H1 (cell line): Measurements from ENCODE around the gene PIEZO1. TPM values are rescaled to one million over a fixed set of nuclear protein-coding genes. Genes with fewer than 3 reads are reported as not detected.

Source experiments
- BACH1 ChIP-seq: IDR thresholded peaks from 2 replicates; pipeline ENCODE4 v1.6.1; 2012; ENCODE audit warnings: low read length, improper control_type of control experiment
- BRCA1 ChIP-seq: IDR thresholded peaks from 2 replicates; pipeline ENCODE4 v1.6.1; 2012; ENCODE audit warnings: low read depth, low read length, improper control_type of control experiment
- CBX5 ChIP-seq: fragments of 300-800, 300-1000 bp; sonication (generic); IDR thresholded peaks from 2 replicates; pipeline ENCODE4 v1.7.1; 2016; ENCODE audit warnings: antibody characterized with exemption, low read length, low read depth
- CBX8 ChIP-seq: fragments of 300-800, 300-1000 bp; sonication (generic); IDR thresholded peaks from 2 replicates; pipeline ENCODE4 v1.7.1; 2016; ENCODE audit warnings: low read depth, low read length, borderline replicate concordance
- CREB1 ChIP-seq: IDR thresholded peaks from 2 replicates; pipeline ENCODE4 v1.6.1; 2012; ENCODE audit warnings: inconsistent platforms
- EGR1 ChIP-seq: IDR thresholded peaks from 2 replicates; pipeline ENCODE4 v1.6.1; 2011; ENCODE audit warnings: low read depth, low read length, borderline replicate concordance
- EZH2 ChIP-seq: fragments of 200-600 bp; sonication (generic); IDR thresholded peaks from 2 replicates; pipeline ENCODE4 v1.7.1; 2012; ENCODE audit warnings: low read depth, mild to moderate bottlenecking, moderate library complexity, low read length, inconsistent platforms; ENCODE audit not compliant: severe bottlenecking
- GTF2F1 ChIP-seq: IDR thresholded peaks from 2 replicates; pipeline ENCODE4 v1.6.1; 2012; ENCODE audit warnings: low read depth, low read length, improper control_type of control experiment, borderline replicate concordance
- HDAC6 ChIP-seq: IDR thresholded peaks from one replicate; pipeline ENCODE4 v1.7.1; 2012; ENCODE audit warnings: low read depth, mild to moderate bottlenecking, inconsistent platforms, low read length, moderate library complexity
- JUN ChIP-seq: IDR thresholded peaks from 2 replicates; pipeline ENCODE4 v1.6.1; 2011; ENCODE audit warnings: low read depth, mild to moderate bottlenecking, improper control_type of control experiment, low read length
- KDM5A ChIP-seq: fragments of 200-600 bp; IDR thresholded peaks from 2 replicates; pipeline ENCODE4 v1.7.1; 2012; ENCODE audit warnings: mild to moderate bottlenecking, low read length, inconsistent platforms, mixed read lengths
- NANOG ChIP-seq: IDR thresholded peaks from 2 replicates; pipeline ENCODE4 v1.6.1; 2011; ENCODE audit warnings: low read length, low read depth, mild to moderate bottlenecking, inconsistent platforms; ENCODE audit not compliant: insufficient read depth, poor library complexity, severe bottlenecking
- NRF1 ChIP-seq: IDR thresholded peaks from 2 replicates; pipeline ENCODE4 v1.6.1; 2011; ENCODE audit warnings: mild to moderate bottlenecking, low read depth, low read length, improper control_type of control experiment
- PHF8 ChIP-seq: fragments of 200-600 bp; sonication (generic); conservative IDR thresholded peaks from 2 replicates; pipeline ENCODE4 v1.7.1; 2012; ENCODE audit warnings: low read depth, mild to moderate bottlenecking, inconsistent platforms, low read length, moderate library complexity
- POLR2A ChIP-seq, 2 experiments: IDR thresholded peaks; 1 replicate in 1 of 2; 2 replicates in 1 of 2; pipeline ENCODE4 v1.6.1; 2011; ENCODE audit warnings: low read depth in 2 of 2, low read length in 2 of 2, mild to moderate bottlenecking in 2 of 2; ENCODE audit errors: control extremely low read depth in 1 of 2
- POLR2AphosphoS5 ChIP-seq: IDR thresholded peaks from 2 replicates; pipeline ENCODE4 v1.6.1; 2011; ENCODE audit warnings: low read depth, low read length
- RAD21 ChIP-seq, 2 experiments: IDR thresholded peaks in 1 of 2; conservative IDR thresholded peaks in 1 of 2; 2 replicates each; pipeline ENCODE4 v1.6.1; 2011; ENCODE audit warnings: low read depth in 2 of 2, low read length in 2 of 2, improper control_type of control experiment in 1 of 2, inconsistent platforms in 1 of 2, mild to moderate bottlenecking in 1 of 2, moderate library complexity in 1 of 2
- RFX5 ChIP-seq: IDR thresholded peaks from 2 replicates; pipeline ENCODE4 v1.6.1; 2011; ENCODE audit warnings: low read depth, low read length, improper control_type of control experiment, borderline replicate concordance
- SIRT6 ChIP-seq: IDR thresholded peaks from one replicate; pipeline ENCODE4 v1.7.1; 2012; ENCODE audit warnings: low read length, inconsistent platforms
- SP1 ChIP-seq: IDR thresholded peaks from 2 replicates; pipeline ENCODE4 v1.6.1; 2011; ENCODE audit warnings: low read depth, low read length
- TAF1 ChIP-seq: IDR thresholded peaks from 2 replicates; pipeline ENCODE4 v1.6.1; 2011; ENCODE audit warnings: mild to moderate bottlenecking, low read depth, low read length
- TEAD4 ChIP-seq: IDR thresholded peaks from 2 replicates; pipeline ENCODE4 v1.6.1; 2012; ENCODE audit warnings: low read depth, low read length, inconsistent platforms, mixed read lengths
- YY1 ChIP-seq: IDR thresholded peaks from 2 replicates; pipeline ENCODE4 v1.6.1; 2011; ENCODE audit warnings: low read depth, mild to moderate bottlenecking, low read length
- ZNF274 ChIP-seq: IDR thresholded peaks from 2 replicates; pipeline ENCODE4 v1.7.0; 2012; ENCODE audit warnings: low read length, borderline replicate concordance; ENCODE audit errors: extremely low read depth
- polyA plus RNA-seq, 7 experiments: library from polyadenylated mRNA; depleted of rRNA in 3 of 7; stranded (reverse) in 5 of 7; unstranded in 2 of 7; fragments of >200 nt in 5 of 7; fragments of 200-250 nt in 2 of 7; gene quantifications; 1 replicate in 5 of 7; 2 replicates in 1 of 7; 4 replicates in 1 of 7; pipeline versions ENCODE4 v1.2.1 to v1.2.3, GENCODE V29; 2011 to 2013; ENCODE audit warnings: missing spikeins in 2 of 7, mixed read lengths in 2 of 7
- total RNA-seq: library from RNA; stranded (reverse); fragmentation: NEBNext Ultra II Directional; extraction: Animal tissue kit (Norgen Biotek cat#: 25700); gene quantifications from 2 replicates; pipeline ENCODE4 v1.2.1, GENCODE V29; 2021
- TF ChIP-seq, protein P1 (sequence below): IDR thresholded peaks from 2 replicates; pipeline ENCODE4 v1.6.1; 2012; ENCODE audit warnings: low read length, inconsistent platforms

The PIEZO1 gene
- total and polyA plus RNA-seq, 2 of the 8 experiments (the other 6 are each of a cell fraction or from before 2014, with no cell fraction given) = 42.3 to 67.5 TPM

GRCh38 chr16:88803264-88803987 lies 18.4 kb upstream of the PIEZO1 start, which contains the start of gene CDT1 (continued):
- TF ChIP-seq SP1 (0 out of 2 replicates have a peak, but pooled peaks have one; percentile 43), CBX5 (no peak), BACH1 (peak; percentile 95), KDM5A (no peak), RFX5 (no peak), GTF2F1 (no peak), PHF8 (peak; percentile 54; the same call in 1 of the 2 replicates), TAF1 (peak; percentile 82), POLR2A (IDR thresholded peaks at IDR 0.05; ENCODE audit: control extremely low read depth in 1 of 2, low read depth in 2 of 2, low read length in 2 of 2) (peak in 1 of 2 experiments; percentile 60; a peak in 1 of 3 replicates), RAD21 (IDR thresholded peaks at IDR 0.05 in 1 of 2, conservative IDR thresholded peaks at IDR 0.05 in 1 of 2; ENCODE audit: low read depth in 2 of 2, low read length in 2 of 2) (no peak), NANOG (no peak), BRCA1 (no peak), TEAD4 (no peak), ZNF274 (no peak), JUN (no peak), CREB1 (no peak), SIRT6 (no peak), HDAC6 (no peak), CBX8 (no peak), NRF1 (peak; percentile 91), YY1 (peak; percentile 71), POLR2AphosphoS5 (peak; percentile 67), EZH2 (no peak), EGR1 (no peak)
- TF ChIP-seq, protein P1, sequence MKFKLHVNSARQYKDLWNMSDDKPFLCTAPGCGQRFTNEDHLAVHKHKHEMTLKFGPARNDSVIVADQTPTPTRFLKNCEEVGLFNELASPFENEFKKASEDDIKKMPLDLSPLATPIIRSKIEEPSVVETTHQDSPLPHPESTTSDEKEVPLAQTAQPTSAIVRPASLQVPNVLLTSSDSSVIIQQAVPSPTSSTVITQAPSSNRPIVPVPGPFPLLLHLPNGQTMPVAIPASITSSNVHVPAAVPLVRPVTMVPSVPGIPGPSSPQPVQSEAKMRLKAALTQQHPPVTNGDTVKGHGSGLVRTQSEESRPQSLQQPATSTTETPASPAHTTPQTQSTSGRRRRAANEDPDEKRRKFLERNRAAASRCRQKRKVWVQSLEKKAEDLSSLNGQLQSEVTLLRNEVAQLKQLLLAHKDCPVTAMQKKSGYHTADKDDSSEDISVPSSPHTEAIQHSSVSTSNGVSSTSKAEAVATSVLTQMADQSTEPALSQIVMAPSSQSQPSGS = no peak
